ENCODE data around the gene TRAPPC5.

The TRAPPC5 gene

DNA sequence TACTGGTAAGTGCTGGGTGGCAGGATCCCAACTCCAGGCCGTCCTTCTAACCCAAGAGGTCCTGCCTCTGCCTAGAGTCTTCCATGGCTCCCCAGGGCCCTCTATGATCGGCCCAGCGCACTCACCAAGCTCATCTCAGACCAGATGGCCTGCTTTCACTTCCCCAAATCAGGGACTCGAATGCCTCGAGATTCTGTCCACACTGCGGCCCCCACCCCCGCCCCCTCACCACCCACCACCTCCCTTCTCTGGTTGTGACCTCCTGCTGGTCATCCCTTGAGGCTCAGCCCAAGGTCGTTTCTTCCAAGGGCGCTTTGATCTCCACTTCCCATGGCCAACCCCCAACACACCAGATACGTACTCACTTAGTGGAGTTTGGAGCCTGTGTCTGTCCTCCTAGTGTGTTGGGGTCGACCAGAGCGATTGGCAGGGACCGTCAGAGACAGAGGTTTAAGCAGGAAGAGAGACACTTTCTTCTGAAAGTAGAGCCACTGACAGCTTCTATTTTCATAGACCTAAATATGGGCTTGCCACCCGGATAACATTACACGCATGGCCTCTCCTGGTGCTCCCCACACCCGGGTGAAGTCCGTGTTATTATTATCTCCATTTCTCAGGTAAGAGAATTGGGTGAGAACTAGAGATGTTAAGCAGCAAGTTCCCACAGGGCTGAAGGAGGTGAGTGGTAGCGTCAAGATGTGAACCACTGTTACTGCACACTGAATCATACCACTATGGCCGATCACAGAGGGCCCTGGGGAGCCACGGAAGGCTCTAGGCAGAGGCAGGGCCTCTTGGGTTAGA is 21.2 kb downstream of the TRAPPC5 start, which contains the start of gene FCER2:
Gene FCER2 (minus strand): TSS at position 478 of the 804 bp plus-strand sequence. CDS start 2,371 bp downstream, outside the sequence.
- no peak for FAIRE-seq

DNA sequence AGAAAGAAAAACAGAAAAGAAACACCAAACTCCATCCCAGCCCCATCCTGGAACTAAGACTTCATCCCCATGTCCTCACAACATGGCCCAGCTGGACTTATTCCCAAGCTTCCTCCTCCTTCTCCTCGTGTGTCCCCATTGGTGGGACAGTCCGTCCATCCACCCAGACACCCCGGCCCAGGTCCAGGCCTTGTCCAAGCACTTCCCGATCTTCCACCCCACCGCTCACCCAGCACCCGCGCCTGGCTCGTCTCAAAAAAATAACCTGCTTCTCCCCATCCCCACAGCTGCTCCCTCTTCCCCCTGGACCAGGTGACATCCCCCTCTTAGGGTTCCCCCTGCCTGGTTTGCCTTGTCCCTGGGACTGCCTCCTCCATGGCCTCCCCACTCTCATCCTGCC is 22.7 kb downstream of the TRAPPC5 start:
- FAIRE-seq: no peak

DNA sequence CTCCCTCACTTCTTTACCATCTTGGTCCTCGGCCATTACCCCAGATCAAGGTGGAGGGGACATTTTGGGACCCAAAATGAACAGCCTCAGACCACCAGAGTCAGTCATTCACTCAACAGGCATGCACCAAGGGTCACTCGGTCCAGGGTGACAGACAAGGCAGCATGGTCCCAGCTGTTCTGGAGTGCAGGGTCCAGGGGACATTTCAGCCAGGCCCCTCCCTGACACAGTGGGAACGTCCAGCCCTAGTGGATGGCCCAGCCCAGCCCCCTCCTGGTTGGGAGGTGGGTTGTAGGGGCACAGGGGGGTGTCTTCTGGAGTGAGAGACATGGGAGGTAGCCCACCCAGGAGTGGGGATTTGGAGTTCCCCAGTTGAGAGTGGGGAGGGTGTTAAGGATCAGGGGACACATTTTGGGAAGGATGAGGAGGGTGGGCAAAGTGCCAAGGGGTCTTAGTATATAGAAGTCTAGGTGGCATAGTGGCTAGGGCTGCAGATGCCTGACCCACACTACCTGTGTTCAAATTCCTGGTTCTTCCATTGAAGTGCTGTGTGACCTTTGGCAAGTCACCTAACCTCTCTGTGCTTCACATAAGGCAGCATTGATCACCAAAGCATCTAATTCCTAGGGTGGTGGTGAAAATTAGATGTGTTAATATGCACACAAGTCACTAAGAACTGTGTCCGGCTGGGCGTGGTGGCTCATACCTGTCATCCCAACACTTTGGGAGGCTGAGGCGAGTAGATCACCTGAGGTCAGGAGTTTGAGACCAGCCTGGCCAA is 23.8 kb downstream of the TRAPPC5 start:
- FAIRE-seq: no peak

DNA sequence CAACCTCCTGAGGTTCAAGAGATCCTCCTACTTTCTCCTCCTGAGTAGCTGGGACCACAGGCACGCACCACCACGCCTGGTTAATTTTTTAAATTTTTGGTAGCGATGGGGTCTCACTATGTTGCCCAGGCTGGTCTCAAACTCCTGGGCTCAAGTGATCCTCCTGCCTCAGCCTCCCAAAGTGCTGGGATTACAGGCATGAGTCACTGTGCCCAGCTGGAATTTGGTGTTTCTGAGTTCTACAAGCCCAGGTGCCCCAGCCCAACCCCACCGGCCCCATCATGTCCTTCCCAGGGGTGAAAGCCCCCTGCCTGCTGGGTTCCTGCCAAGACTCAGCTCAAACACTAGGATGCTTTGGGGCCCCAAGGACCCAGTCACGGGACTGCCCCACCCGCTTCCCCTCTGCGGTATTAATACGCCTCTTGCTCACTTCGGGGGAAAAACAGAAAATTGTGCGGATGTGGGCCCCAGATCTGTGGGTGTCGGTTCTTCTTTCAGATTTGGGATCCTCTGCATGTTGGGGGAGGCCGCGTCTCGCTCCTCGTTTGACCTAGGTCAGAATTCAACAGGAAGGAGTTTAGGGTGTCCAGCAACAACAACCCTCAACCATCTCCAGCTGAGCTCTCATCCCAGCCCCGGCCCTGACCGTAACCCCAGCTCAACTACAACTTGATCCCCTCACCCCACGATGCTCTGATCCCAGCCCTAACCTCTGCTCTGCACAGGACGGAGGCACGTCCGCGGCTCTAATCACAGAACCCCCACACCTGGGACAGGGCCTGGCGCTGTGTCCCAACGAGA is 25.0 kb downstream of the TRAPPC5 start:
- FAIRE-seq: no peak

- no peak for FAIRE-seq
These were observed 25.7 kb downstream of the TRAPPC5 start for GRCh38 chr19:7706188-7706954.

DNA sequence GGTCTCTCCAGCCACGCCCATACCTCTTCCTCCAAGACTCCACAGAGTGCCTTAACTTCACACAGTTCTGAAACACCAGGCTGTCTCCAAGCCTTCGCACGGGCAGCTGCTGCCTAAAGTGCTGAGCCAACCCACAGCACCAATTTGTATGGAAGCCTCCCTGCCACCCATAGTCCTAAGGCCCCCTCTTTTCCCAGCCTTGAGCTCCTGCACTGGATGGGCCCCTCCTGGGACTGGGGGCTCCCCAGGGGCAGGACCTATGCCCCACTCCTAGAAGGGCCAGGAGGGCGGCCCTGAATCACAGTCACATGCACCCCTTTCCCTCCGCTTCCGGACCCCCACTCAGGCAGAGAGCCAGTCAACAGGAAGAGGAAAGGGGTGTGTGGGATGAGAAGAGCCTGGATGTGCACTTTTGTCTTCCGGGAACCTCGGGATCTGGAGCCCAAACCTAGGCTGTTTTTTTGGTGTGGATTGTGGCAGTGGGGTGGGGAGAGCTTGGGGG is 26.4 kb downstream of the TRAPPC5 start:
- FAIRE-seq: no peak

DNA sequence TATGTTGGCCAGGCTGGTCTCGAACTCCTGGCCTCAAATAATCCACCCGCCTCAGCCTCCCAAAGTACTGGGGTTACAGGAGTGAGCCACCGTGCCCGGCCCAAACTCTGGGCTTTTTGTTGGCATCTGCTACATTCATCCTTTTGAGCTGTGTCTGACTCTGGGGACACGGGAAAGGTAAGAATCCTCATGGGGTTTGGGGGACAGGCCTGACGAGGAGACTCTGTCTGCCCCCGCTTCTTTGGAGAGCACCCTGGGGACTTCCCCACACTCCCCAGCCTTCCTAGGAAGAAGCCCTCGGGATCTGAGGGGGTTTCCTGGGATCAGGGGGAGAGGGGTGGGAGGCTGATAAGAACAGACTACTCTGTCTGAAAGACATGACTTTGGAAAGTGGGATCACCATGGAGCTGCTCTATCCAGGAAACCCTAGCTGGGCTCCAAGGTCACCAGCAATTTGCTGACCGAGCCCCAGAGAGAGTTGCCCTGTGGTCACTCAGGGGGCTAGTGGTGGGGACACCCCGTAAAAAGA is 29.4 kb downstream of the TRAPPC5 start:
- no peak for FAIRE-seq

GRCh38 chr19:7710616-7711015 is 30.0 kb downstream of the TRAPPC5 start:
- FAIRE-seq: no peak

DNA sequence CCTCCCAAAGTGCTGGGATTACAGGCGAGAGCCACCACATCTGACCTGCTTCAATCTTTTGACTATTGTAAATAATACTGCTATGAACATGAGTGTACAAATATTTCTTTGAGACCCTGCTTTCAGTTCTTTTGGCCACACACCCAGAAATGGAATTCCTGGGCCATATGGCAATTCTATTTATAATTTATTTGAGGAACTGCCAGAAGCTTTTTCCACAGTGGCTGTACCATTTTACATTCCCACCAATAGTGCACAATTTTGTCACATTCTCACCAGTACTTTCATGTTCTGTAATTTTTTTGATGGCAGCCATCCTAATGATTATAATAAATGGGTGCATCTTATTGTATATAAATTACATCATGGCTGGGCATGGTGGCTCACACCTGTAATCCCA is 35.0 kb downstream of the TRAPPC5 start:
- no peak for FAIRE-seq

DNA sequence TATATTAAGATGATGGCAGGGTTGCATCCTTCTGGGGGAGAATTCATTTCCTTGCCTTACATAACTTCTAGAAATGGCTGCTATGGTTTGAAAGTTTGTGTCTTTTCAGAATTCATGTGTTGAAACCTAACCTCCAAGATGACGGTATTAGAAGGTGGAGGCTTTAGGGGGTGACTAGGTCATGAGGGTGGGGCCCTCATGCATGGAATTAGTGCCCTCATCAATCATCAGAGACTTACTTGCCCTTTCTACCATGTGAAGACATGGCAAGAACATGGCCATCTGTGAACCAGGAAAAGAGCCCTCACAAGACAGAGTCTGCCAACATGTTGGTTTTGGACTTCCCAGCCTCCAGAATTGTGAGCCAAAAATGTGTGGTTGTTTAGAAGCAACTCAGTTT is 36.1 kb downstream of the TRAPPC5 start:
- FAIRE-seq: no peak

GRCh38 chr19:7718668-7719067 is 38.0 kb downstream of the TRAPPC5 start:
- FAIRE-seq: no peak

DNA sequence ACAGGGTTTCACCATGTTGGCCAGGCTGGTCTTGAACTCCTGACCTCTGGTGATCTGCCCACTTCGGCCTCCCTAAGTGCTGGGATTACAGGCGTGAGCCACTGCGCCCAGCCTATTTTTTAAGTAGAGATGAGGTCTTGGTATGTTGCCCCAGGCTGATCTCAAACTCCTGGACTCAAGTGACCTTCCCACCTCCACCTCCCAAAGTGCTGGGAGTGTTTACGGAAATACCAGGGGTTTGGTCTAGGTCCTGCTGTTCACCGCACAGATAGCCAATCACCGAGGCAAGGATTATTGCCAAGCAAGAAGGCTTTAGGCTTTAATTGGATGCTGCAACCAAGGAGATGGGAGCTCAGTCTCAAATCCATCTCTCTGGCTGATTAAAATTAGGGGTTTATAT is 39.7 kb downstream of the TRAPPC5 start:
- FAIRE-seq: no peak

GRCh38 chr19:7722231-7722651 is 41.6 kb downstream of the TRAPPC5 start:
- FAIRE-seq: no peak

- no peak for FAIRE-seq
These were observed 45.2 kb downstream of the TRAPPC5 start for GRCh38 chr19:7725791-7726190.

GRCh38 chr19:7729211-7729610 is 48.6 kb downstream of the TRAPPC5 start:
- no peak for FAIRE-seq

- FAIRE-seq: no peak
These were observed 49.2 kb downstream of the TRAPPC5 start for GRCh38 chr19:7729831-7730285.

GRCh38 chr19:7730286-7731217 is 49.9 kb downstream of the TRAPPC5 start:
- no peak for FAIRE-seq

DNA sequence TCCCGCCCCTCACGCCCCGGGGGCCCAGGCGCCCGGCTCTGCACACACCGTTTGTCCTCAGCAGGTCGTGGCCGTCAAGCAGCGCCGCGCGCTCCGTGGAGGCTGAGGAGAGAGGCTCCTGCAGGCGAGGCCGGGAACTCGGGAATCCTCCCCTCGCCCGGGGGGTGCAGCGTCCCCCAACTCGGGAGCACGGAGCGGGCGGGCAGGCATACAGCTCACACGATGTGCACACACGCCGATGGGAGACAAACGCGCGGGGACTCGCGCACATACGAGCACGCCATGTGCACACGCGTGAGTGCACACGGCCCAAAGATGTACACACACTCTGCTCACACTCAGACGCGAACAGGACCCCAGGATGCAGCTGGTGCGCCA is 50.6 kb downstream of the TRAPPC5 start:
- FAIRE-seq: no peak

GRCh38 chr19:7731615-7732014 is 51.0 kb downstream of the TRAPPC5 start:
- FAIRE-seq: no peak

GRCh38 chr19:7732045-7732444 is 51.4 kb downstream of the TRAPPC5 start, which contains the start of gene CLEC4G:
TSS of gene CLEC4G (minus strand) at chr19:7732110. CDS start at chr19:7732102, 8 bp downstream.
- no peak for FAIRE-seq

- FAIRE-seq: no peak
These were observed 52.7 kb downstream of the TRAPPC5 start for GRCh38 chr19:7733376-7733775.
